Measurements from ENCODE around the gene KIAA0930.

Gene KIAA0930

DNA sequence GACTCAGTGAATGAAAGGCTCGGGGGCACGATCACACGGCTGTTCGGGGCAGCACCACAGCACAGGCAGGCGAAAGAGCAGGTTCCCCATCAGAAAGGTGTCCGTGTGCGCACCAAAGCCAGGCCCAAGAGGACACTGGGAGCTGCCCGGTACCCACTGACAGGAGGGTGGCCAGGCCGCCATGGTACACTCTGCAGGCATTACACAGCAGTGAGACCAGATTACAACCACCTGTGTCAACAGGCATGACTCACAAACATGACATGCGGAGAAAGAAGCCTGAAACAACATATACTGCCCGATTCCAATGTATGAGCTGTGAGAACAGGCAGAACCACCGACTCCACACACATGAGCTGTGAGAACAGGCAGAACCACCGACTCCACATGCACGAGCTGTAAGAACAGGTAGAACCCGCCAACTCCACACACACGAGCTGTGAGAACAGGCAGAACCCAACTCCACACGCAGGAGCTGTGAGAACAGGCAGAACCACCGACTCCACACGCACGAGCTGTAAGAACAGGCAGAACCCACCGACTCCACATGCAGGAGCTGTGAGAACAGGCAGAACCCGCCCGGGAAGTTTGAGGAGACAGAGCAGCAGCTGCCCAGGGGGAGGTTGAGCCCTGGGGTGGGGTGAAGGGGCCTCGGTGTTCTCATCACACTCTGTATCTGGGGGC is 32.6 kb downstream of the KIAA0930 start:
- H3K79me2 ChIP-seq (ENCODE audit: insufficient read depth, low read length) = no peaks in the 10 kb centered on the region
- H2AFZ ChIP-seq (ENCODE audit: low read depth, low read length) = no peak overlapping the region
- no peaks in the 10 kb centered on the region for H3K9me3 ChIP-seq (ENCODE audit: insufficient read depth, low read length, severe bottlenecking)

DNA sequence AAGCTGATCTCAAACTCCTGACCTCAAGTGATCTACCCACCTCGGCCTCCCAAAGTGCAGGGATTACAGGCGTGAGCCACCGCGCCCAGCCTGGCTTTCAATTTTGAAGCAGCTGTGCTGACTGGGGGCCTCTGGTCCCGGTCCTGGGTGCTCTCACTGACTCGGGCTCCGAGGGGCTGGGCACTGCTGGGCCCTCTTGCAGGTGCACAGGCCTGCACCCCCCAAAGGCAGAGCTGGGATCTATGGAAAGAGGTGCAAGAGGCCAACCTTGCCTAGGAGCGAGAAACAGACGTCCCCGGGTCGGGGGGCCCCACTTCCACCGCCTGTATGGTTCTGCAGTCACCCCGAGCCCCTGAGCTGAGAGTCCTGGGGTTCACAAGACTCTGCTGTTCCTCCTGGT is 33.2 kb downstream of the KIAA0930 start:
- H3K9ac ChIP-seq (ENCODE audit: low read depth, low read length) = no peak overlapping the region
- H3K9me3 ChIP-seq (ENCODE audit: insufficient read depth, low read length, severe bottlenecking) = no peaks in the 10 kb centered on the region
- no peak for TF ChIP-seq EZH2 (IDR thresholded peaks at IDR 0.05; ENCODE audit: borderline replicate concordance, low read depth, low read length, severe bottlenecking)
- TF ChIP-seq, protein P1, sequence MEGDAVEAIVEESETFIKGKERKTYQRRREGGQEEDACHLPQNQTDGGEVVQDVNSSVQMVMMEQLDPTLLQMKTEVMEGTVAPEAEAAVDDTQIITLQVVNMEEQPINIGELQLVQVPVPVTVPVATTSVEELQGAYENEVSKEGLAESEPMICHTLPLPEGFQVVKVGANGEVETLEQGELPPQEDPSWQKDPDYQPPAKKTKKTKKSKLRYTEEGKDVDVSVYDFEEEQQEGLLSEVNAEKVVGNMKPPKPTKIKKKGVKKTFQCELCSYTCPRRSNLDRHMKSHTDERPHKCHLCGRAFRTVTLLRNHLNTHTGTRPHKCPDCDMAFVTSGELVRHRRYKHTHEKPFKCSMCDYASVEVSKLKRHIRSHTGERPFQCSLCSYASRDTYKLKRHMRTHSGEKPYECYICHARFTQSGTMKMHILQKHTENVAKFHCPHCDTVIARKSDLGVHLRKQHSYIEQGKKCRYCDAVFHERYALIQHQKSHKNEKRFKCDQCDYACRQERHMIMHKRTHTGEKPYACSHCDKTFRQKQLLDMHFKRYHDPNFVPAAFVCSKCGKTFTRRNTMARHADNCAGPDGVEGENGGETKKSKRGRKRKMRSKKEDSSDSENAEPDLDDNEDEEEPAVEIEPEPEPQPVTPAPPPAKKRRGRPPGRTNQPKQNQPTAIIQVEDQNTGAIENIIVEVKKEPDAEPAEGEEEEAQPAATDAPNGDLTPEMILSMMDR (IDR thresholded peaks at IDR 0.05; ENCODE audit: borderline replicate concordance, extremely low read depth, low read length, poor library complexity, severe bottlenecking) = no peak
- no peak overlapping the region for H3K4me3 ChIP-seq (ENCODE audit: low read depth in 1 of 2, low read length in 2 of 2)
- H3K36me3 ChIP-seq (ENCODE audit: insufficient read depth, low read length) = peaks cover 18% of the 10 kb centered on the region
- no peaks in the 10 kb centered on the region for H3K79me2 ChIP-seq (ENCODE audit: insufficient read depth, low read length)
- H3K27me3 ChIP-seq (ENCODE audit: insufficient read depth, low read length, poor library complexity) = no peaks in the 10 kb centered on the region
- no peak for ATAC-seq (ENCODE audit: insufficient read depth, low read depth)
- no peak for DNase-seq
- no peaks in the 10 kb centered on the region for H3K4me1 ChIP-seq (ENCODE audit: insufficient read depth, low read length)
- no peak overlapping the region for H2AFZ ChIP-seq (ENCODE audit: low read depth, low read length)
- H3K4me2 ChIP-seq (ENCODE audit: insufficient read depth, low read length) = no peak overlapping the region
- H4K20me1 ChIP-seq (ENCODE audit: insufficient read depth, low read length) = peaks cover 27% of the 10 kb centered on the region; the same call in 1 of the 2 replicates
- no peak overlapping the region for H3K27ac ChIP-seq (ENCODE audit: low read length)

More for the DNA sequence above, 32.6 kb downstream of the KIAA0930 start:
- peaks cover 30% of the 10 kb centered on the region; the same call in 1 of the 2 replicates for H4K20me1 ChIP-seq (ENCODE audit: insufficient read depth, low read length)
- DNase-seq (no peak), ATAC-seq (ENCODE audit: insufficient read depth, low read depth) (no peak)
- H3K4me2 ChIP-seq (ENCODE audit: insufficient read depth, low read length) = no peak overlapping the region
- no peak overlapping the region for H3K27ac ChIP-seq (ENCODE audit: low read length)
- no peak for TF ChIP-seq EZH2 (IDR thresholded peaks at IDR 0.05; ENCODE audit: borderline replicate concordance, low read depth, low read length, severe bottlenecking)
- TF ChIP-seq, protein P1 (IDR thresholded peaks at IDR 0.05; ENCODE audit: borderline replicate concordance, extremely low read depth, low read length, poor library complexity, severe bottlenecking) = no peak
- H3K4me1 ChIP-seq (ENCODE audit: insufficient read depth, low read length) = no peaks in the 10 kb centered on the region
- no peak overlapping the region for H3K4me3 ChIP-seq (ENCODE audit: low read depth in 1 of 2, low read length in 2 of 2)
- H3K27me3 ChIP-seq (ENCODE audit: insufficient read depth, low read length, poor library complexity) = no peaks in the 10 kb centered on the region
- H3K36me3 ChIP-seq (ENCODE audit: insufficient read depth, low read length) = peaks cover 12% of the 10 kb centered on the region
- H3K9ac ChIP-seq (ENCODE audit: low read depth, low read length) = no peak overlapping the region

DNA sequence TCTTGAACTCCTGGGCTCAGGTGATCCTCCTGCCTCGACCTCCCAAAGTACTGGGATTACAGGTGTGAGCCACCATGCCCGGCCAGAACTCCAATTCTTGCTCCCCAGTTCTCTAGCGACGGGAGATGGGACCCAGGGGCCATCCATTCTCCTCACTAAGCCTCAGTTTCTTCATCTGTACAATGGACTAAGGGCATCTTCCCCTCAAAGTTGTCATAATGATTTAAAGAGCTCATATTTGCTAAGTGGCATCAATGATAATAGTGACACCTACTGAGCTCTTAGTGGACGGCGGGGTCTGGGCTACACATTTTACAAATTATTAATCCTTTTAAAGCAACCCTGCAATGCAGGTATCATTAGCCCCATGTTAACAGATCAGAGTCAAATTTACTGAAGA is 34.5 kb downstream of the KIAA0930 start:
- H3K4me3 ChIP-seq (ENCODE audit: low read depth in 1 of 2, low read length in 2 of 2) = no peak overlapping the region
- H3K4me1 ChIP-seq (ENCODE audit: insufficient read depth, low read length) = no peaks in the 10 kb centered on the region
- H3K9ac ChIP-seq (ENCODE audit: low read depth, low read length) = no peak overlapping the region
- TF ChIP-seq EZH2 (IDR thresholded peaks at IDR 0.05; ENCODE audit: borderline replicate concordance, low read depth, low read length, severe bottlenecking) = no peak
- TF ChIP-seq, protein P1 (IDR thresholded peaks at IDR 0.05; ENCODE audit: borderline replicate concordance, extremely low read depth, low read length, poor library complexity, severe bottlenecking) = no peak
- no peaks in the 10 kb centered on the region for H3K79me2 ChIP-seq (ENCODE audit: insufficient read depth, low read length)
- H3K27ac ChIP-seq (ENCODE audit: low read length) = no peak overlapping the region
- no peaks in the 10 kb centered on the region for H3K27me3 ChIP-seq (ENCODE audit: insufficient read depth, low read length, poor library complexity)
- H4K20me1 ChIP-seq (ENCODE audit: insufficient read depth, low read length) = peaks cover 19% of the 10 kb centered on the region
- DNase-seq = no peak
- no peaks in the 10 kb centered on the region for H3K9me3 ChIP-seq (ENCODE audit: insufficient read depth, low read length, severe bottlenecking)
- H2AFZ ChIP-seq (ENCODE audit: low read depth, low read length) = no peak overlapping the region
- H3K4me2 ChIP-seq (ENCODE audit: insufficient read depth, low read length) = no peak overlapping the region
- H3K36me3 ChIP-seq (ENCODE audit: insufficient read depth, low read length) = peaks cover 20% of the 10 kb centered on the region
- ATAC-seq (ENCODE audit: insufficient read depth, low read depth) = no peak

All from DND-41 (cell line).